Liver (tissue), 9 donors: ENCODE results near the gene UBL4B. TPM values are rescaled to one million over a fixed set of nuclear protein-coding genes. Genes with fewer than 3 reads are reported as not detected.

Source experiments
- DNase-seq: peaks from one replicate; pipeline ENCODE4 v3.0.0-alpha.2; 2017; ENCODE audit warnings: low spot score
- H3K27ac ChIP-seq, 2 donors: one replicate each; pipeline ENCODE4 v1.7.0; 2013; ENCODE audit warnings: inconsistent platforms in 2 of 2, low read length in 2 of 2, control low read depth in 1 of 2, low read depth in 1 of 2, mild to moderate bottlenecking in 1 of 2
- H3K27me3 ChIP-seq, 4 donors: one replicate each; pipeline versions ENCODE4 v1.6.1 to v1.7.0; 2013; ENCODE audit warnings: low read length in 3 of 4, inconsistent platforms in 1 of 4, mild to moderate bottlenecking in 1 of 4, moderate library complexity in 1 of 4; ENCODE audit not compliant: control insufficient read depth in 4 of 4, insufficient read depth in 4 of 4
- H3K36me3 ChIP-seq, 4 donors: one replicate each; pipeline versions ENCODE4 v1.6.1 to v1.7.0; 2013; ENCODE audit warnings: low read length in 3 of 4, mild to moderate bottlenecking in 3 of 4, low read depth in 1 of 4, moderate library complexity in 1 of 4; ENCODE audit not compliant: control insufficient read depth in 4 of 4, insufficient read depth in 3 of 4
- H3K4me1 ChIP-seq, 4 donors: one replicate each; pipeline versions ENCODE4 v1.6.1 to v1.7.0; 2013; ENCODE audit warnings: low read length in 3 of 4, mild to moderate bottlenecking in 3 of 4, moderate library complexity in 1 of 4; ENCODE audit not compliant: control insufficient read depth in 4 of 4, insufficient read depth in 4 of 4
- H3K4me3 ChIP-seq, 3 donors: one replicate each; pipeline versions ENCODE4 v1.6.1 to v1.7.0; 2013; ENCODE audit warnings: low read length in 3 of 3, control low read depth in 1 of 3, low read depth in 1 of 3, mild to moderate bottlenecking in 1 of 3
- H3K9ac ChIP-seq, 2 donors: one replicate each; pipeline ENCODE4 v1.7.0; 2013; ENCODE audit warnings: low read length in 2 of 2, mild to moderate bottlenecking in 2 of 2, moderate library complexity in 2 of 2, control low read depth in 1 of 2, low read depth in 1 of 2
- H3K9me3 ChIP-seq, 4 donors: one replicate each; pipeline versions ENCODE4 v1.6.1 to v1.7.0; 2013; ENCODE audit warnings: low read length in 3 of 4; ENCODE audit not compliant: control insufficient read depth in 4 of 4
- EGR1 ChIP-seq, 2 donors: IDR thresholded peaks; 2 replicates each; pipeline ENCODE4 v1.6.1; 2016 to 2018; ENCODE audit warnings: antibody characterized with exemption in 2 of 2, low read depth in 2 of 2
- FOXA1 ChIP-seq: IDR thresholded peaks from 2 replicates; pipeline ENCODE4 v1.6.1; 2016; ENCODE audit warnings: antibody characterized with exemption
- FOXA2 ChIP-seq: IDR thresholded peaks from 2 replicates; pipeline ENCODE4 v1.6.1; 2016; ENCODE audit warnings: antibody characterized with exemption
- GABPA ChIP-seq, 2 donors: IDR thresholded peaks in 1 of 2; conservative IDR thresholded peaks in 1 of 2; 2 replicates each; pipeline ENCODE4 v1.6.1; 2016; ENCODE audit warnings: antibody characterized with exemption in 2 of 2, mild to moderate bottlenecking in 1 of 2, moderate library complexity in 1 of 2
- HNF4A ChIP-seq, 2 donors: conservative IDR thresholded peaks; 2 replicates each; pipeline ENCODE4 v1.6.1; 2016; ENCODE audit warnings: antibody characterized with exemption in 2 of 2, mild to moderate bottlenecking in 2 of 2
- HNF4G ChIP-seq: IDR thresholded peaks from 2 replicates; pipeline ENCODE4 v1.6.1; 2016; ENCODE audit warnings: antibody characterized with exemption
- JUND ChIP-seq, 2 donors: IDR thresholded peaks; 2 replicates each; pipeline ENCODE4 v1.6.1; 2016; ENCODE audit warnings: antibody characterized with exemption in 2 of 2
- NR2F2 ChIP-seq: IDR thresholded peaks from 2 replicates; pipeline ENCODE4 v1.6.1; 2016; ENCODE audit warnings: antibody characterized with exemption
- RAD21 ChIP-seq, 2 donors: IDR thresholded peaks; 2 replicates each; pipeline ENCODE4 v1.6.1; 2016; ENCODE audit warnings: antibody characterized with exemption in 2 of 2, mild to moderate bottlenecking in 2 of 2
- RXRA ChIP-seq, 2 donors: IDR thresholded peaks; 2 replicates each; pipeline ENCODE4 v1.6.1; 2017 to 2018; ENCODE audit warnings: antibody characterized with exemption in 2 of 2, mild to moderate bottlenecking in 1 of 2
- SP1 ChIP-seq: IDR thresholded peaks from 2 replicates; pipeline ENCODE4 v1.6.1; 2018; ENCODE audit warnings: antibody characterized with exemption, mild to moderate bottlenecking
- TAF1 ChIP-seq: conservative IDR thresholded peaks from 2 replicates; pipeline ENCODE4 v1.6.1; 2016; ENCODE audit warnings: antibody characterized with exemption, mild to moderate bottlenecking
- YY1 ChIP-seq: IDR thresholded peaks from 2 replicates; pipeline ENCODE4 v1.6.1; 2016; ENCODE audit warnings: antibody characterized with exemption, mild to moderate bottlenecking
- WGBS: extraction: QIAGEN DNeasy Blood & Tissue Kit; methylation state at CpG from one replicate; pipeline ENCODE4 v1.1.7; 2013; 5-methylcytosine and 5-hydroxymethylcytosine counted together
- polyA plus RNA-seq, 2 donors: library from polyadenylated mRNA; stranded (reverse) in 1 of 2; unstranded in 1 of 2; fragments of 200-250 nt in 1 of 2; fragments of >200 nt in 1 of 2; fragmentation: Nextera tagmentation in 1 of 2; extraction: Ambion mirVana in 1 of 2; gene quantifications; one replicate each; pipeline versions ENCODE4 v1.2.1 to v1.2.3, GENCODE V29; 2013 to 2015
- total RNA-seq, 2 donors: library from RNA; depleted of rRNA; stranded (reverse); fragments of >200 nt; gene quantifications; one replicate each; pipeline ENCODE4 v1.2.3, GENCODE V29; 2014
- TF ChIP-seq, protein P1 (sequence below): fragments of 150-350 bp; IDR thresholded peaks from 2 replicates; pipeline ENCODE4 v1.5.1; 2017; ENCODE audit warnings: improper control_type of control experiment, low read depth, low read length; ENCODE audit not compliant: missing input control
- TF ChIP-seq, protein P2 (sequence below): IDR thresholded peaks from 2 replicates; pipeline ENCODE4 v1.6.1; 2016; ENCODE audit warnings: antibody characterized with exemption
- TF ChIP-seq, protein P3 (sequence below): IDR thresholded peaks from 2 replicates; pipeline ENCODE4 v1.6.1; 2016; ENCODE audit warnings: antibody characterized with exemption
- TF ChIP-seq, protein P4 (sequence below): IDR thresholded peaks from 2 replicates; pipeline ENCODE4 v1.6.1; 2016; ENCODE audit warnings: antibody characterized with exemption, mild to moderate bottlenecking
- TF ChIP-seq, protein P5 (sequence below): IDR thresholded peaks from 2 replicates; pipeline ENCODE4 v1.6.1; 2016; ENCODE audit warnings: antibody characterized with exemption
- donor health status: healthy.
- donor health status: healthy.
- donor health status: healthy.
- donor health status: healthy.
- donor health status: healthy.

UBL4B gene
- total and polyA plus RNA-seq, 4 donors = not detected

DNA sequence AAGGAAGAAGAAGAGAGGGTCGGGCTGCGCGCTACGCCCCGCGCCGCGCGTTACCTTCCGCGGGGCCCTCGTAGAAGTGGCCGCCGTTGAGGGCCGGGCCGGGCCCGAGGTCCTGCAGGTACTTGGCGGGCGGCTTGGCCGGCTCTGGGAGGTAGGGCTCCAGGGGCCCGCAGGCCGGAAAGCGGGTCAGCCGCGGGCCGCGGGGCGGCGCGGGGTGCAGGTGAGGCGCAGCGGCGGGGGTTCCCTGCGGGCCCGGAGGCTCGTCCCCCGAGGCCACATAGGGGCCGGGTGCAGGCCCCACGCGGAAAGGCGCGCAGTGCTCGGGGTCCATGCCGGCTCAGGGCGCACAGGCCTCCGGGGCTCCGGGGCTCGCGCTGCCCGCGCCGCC lies 42.0 kb upstream of the UBL4B start:
- H3K27ac ChIP-seq = no peak overlapping the region
- H3K4me3 ChIP-seq = peak overlapping the region in 1 of 3 donors; percentile 36
- H3K27me3 ChIP-seq = peaks cover 0 to 39% (median 24%) of the 10 kb centered on the region in 4 donors
- no peak overlapping the region for H3K9ac ChIP-seq
- peaks cover 8 to 20% (median 10%) of the 10 kb centered on the region in 4 donors for H3K4me1 ChIP-seq
- 3% methylated on average over 52 of the region's 52 CpGs for WGBS
- peaks cover 0 to 20% (median 3%) of the 10 kb centered on the region in 4 donors for H3K9me3 ChIP-seq
- TF ChIP-seq FOXA2 = no peak
- no peak for TF ChIP-seq RXRA (IDR thresholded peaks at IDR 0.05)
- TF ChIP-seq TAF1 = no peak
- TF ChIP-seq, protein P1, sequence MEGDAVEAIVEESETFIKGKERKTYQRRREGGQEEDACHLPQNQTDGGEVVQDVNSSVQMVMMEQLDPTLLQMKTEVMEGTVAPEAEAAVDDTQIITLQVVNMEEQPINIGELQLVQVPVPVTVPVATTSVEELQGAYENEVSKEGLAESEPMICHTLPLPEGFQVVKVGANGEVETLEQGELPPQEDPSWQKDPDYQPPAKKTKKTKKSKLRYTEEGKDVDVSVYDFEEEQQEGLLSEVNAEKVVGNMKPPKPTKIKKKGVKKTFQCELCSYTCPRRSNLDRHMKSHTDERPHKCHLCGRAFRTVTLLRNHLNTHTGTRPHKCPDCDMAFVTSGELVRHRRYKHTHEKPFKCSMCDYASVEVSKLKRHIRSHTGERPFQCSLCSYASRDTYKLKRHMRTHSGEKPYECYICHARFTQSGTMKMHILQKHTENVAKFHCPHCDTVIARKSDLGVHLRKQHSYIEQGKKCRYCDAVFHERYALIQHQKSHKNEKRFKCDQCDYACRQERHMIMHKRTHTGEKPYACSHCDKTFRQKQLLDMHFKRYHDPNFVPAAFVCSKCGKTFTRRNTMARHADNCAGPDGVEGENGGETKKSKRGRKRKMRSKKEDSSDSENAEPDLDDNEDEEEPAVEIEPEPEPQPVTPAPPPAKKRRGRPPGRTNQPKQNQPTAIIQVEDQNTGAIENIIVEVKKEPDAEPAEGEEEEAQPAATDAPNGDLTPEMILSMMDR = no peak
- TF ChIP-seq RAD21 (IDR thresholded peaks at IDR 0.05) = no peak
- TF ChIP-seq, protein P2, sequence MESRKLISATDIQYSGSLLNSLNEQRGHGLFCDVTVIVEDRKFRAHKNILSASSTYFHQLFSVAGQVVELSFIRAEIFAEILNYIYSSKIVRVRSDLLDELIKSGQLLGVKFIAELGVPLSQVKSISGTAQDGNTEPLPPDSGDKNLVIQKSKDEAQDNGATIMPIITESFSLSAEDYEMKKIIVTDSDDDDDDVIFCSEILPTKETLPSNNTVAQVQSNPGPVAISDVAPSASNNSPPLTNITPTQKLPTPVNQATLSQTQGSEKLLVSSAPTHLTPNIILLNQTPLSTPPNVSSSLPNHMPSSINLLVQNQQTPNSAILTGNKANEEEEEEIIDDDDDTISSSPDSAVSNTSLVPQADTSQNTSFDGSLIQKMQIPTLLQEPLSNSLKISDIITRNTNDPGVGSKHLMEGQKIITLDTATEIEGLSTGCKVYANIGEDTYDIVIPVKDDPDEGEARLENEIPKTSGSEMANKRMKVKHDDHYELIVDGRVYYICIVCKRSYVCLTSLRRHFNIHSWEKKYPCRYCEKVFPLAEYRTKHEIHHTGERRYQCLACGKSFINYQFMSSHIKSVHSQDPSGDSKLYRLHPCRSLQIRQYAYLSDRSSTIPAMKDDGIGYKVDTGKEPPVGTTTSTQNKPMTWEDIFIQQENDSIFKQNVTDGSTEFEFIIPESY = no peak
- TF ChIP-seq HNF4A (conservative IDR thresholded peaks at IDR 0.05) = no peak
- no peak for DNase-seq
- no peaks in the 10 kb centered on the region for H3K36me3 ChIP-seq

DNA sequence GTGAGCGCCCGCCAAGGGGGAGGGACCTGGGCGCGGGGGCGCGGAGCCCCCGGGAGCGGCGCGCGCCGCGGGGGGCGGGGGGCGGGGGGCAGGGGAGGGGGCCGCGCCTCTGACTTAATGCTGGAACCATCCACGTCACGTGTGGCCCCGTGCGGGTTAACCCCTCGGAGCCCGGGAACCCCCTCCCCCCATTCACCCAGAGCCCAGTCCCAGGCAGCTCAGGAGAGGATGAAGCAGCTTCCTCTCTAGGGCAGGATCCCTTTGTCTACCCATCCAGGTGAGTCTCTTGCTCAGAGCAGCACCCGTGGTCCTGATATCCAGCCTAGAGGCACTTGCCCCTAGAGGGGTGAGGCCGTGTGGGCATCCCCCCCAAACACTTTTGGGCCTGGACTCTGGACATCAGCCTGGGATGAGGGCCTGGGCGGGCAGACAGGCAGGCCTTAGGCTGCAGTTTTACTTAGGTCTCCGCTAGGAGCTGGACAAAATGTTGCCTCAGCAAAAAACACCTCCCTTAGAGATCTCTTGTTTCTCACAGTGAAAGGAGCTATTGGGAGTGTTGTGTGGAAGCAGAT lies 41.5 kb upstream of the UBL4B start, which contains the start of gene ALX3:
ALX3 (minus strand) TSS at position 2 of the 572 bp plus-strand sequence. CDS start 60 bp downstream, outside the sequence.
- peaks cover 0 to 20% (median 3%) of the 10 kb centered on the region in 4 donors for H3K9me3 ChIP-seq
- WGBS = 11% methylated on average over 27 of the region's 27 CpGs
- H3K27me3 ChIP-seq = peaks cover 0 to 39% (median 24%) of the 10 kb centered on the region in 4 donors
- H3K4me1 ChIP-seq = peaks cover 8 to 20% (median 10%) of the 10 kb centered on the region in 4 donors
- H3K36me3 ChIP-seq = no peaks in the 10 kb centered on the region
- peak within 1 kb of the TSS in 1 of 3 donors; percentile 36 for H3K4me3 ChIP-seq
- no peak for DNase-seq
- no peak within 1 kb of the TSS for H3K9ac ChIP-seq
- TF ChIP-seq RAD21 (IDR thresholded peaks at IDR 0.05) = no peak
- TF ChIP-seq JUND (IDR thresholded peaks at IDR 0.05) = no peak
- TF ChIP-seq SP1 = no peak
- no peak for TF ChIP-seq HNF4G
- TF ChIP-seq GABPA (IDR thresholded peaks at IDR 0.05 in 1 of 2, conservative IDR thresholded peaks at IDR 0.05 in 1 of 2) = no peak
- no peak for TF ChIP-seq HNF4A (conservative IDR thresholded peaks at IDR 0.05)
- no peak for TF ChIP-seq YY1
- TF ChIP-seq FOXA1 = no peak
- TF ChIP-seq, protein P3, sequence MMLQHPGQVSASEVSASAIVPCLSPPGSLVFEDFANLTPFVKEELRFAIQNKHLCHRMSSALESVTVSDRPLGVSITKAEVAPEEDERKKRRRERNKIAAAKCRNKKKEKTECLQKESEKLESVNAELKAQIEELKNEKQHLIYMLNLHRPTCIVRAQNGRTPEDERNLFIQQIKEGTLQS = no peak
- no peak for TF ChIP-seq EGR1 (IDR thresholded peaks at IDR 0.05; ENCODE audit: low read depth in 2 of 2)
- H3K27ac ChIP-seq = no peak within 1 kb of the TSS

DNA sequence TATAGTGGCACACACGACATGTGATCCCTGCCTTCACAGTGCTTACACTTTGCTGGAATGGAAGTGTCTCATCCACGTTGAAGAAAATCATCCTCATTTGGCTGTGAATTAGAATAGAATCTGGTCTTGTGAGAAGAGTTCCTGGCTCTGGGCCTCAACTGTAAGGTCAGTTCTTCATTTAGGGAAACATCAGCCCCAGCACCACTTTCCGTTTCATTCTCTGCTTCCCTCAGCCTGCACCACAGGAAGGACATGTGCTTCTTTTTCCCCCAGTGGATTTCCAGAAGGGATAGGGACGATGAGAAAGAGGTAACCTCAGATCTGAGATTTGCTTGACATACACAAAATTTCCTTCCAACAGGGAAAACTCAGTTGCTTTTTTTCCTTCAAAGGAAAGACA lies 38.1 kb upstream of the UBL4B start:
- H3K36me3 ChIP-seq = no peaks in the 10 kb centered on the region
- H3K4me3 ChIP-seq = no peak overlapping the region
- no peak for DNase-seq
- no peak overlapping the region for H3K27ac ChIP-seq
- peaks cover 5 to 13% (median 10%) of the 10 kb centered on the region in 4 donors for H3K4me1 ChIP-seq
- TF ChIP-seq EGR1 (IDR thresholded peaks at IDR 0.05; ENCODE audit: low read depth in 2 of 2) = no peak
- no peak for TF ChIP-seq YY1
- no peak for TF ChIP-seq NR2F2
- no peak for TF ChIP-seq RAD21 (IDR thresholded peaks at IDR 0.05)
- TF ChIP-seq, protein P4, sequence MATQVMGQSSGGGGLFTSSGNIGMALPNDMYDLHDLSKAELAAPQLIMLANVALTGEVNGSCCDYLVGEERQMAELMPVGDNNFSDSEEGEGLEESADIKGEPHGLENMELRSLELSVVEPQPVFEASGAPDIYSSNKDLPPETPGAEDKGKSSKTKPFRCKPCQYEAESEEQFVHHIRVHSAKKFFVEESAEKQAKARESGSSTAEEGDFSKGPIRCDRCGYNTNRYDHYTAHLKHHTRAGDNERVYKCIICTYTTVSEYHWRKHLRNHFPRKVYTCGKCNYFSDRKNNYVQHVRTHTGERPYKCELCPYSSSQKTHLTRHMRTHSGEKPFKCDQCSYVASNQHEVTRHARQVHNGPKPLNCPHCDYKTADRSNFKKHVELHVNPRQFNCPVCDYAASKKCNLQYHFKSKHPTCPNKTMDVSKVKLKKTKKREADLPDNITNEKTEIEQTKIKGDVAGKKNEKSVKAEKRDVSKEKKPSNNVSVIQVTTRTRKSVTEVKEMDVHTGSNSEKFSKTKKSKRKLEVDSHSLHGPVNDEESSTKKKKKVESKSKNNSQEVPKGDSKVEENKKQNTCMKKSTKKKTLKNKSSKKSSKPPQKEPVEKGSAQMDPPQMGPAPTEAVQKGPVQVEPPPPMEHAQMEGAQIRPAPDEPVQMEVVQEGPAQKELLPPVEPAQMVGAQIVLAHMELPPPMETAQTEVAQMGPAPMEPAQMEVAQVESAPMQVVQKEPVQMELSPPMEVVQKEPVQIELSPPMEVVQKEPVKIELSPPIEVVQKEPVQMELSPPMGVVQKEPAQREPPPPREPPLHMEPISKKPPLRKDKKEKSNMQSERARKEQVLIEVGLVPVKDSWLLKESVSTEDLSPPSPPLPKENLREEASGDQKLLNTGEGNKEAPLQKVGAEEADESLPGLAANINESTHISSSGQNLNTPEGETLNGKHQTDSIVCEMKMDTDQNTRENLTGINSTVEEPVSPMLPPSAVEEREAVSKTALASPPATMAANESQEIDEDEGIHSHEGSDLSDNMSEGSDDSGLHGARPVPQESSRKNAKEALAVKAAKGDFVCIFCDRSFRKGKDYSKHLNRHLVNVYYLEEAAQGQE = no peak
- no peak for TF ChIP-seq FOXA2
- TF ChIP-seq, protein P5, sequence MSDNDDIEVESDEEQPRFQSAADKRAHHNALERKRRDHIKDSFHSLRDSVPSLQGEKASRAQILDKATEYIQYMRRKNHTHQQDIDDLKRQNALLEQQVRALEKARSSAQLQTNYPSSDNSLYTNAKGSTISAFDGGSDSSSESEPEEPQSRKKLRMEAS = no peak
- TF ChIP-seq RXRA (IDR thresholded peaks at IDR 0.05) = no peak
- TF ChIP-seq, protein P3 = no peak
- WGBS = 77% methylated on average over 4 of the region's 4 CpGs
- peaks cover 0 to 21% (median 10%) of the 10 kb centered on the region in 4 donors for H3K27me3 ChIP-seq
- peaks cover 0 to 3% (median 0%) of the 10 kb centered on the region in 4 donors for H3K9me3 ChIP-seq
- H3K9ac ChIP-seq = no peak overlapping the region
